ENCODE results near the gene SSRP1.
A peak's percentile ranks its signal among the peaks of the same experiment; 100 is the strongest.
"Not testable (repeated sequence)": the region's sequence is repeated elsewhere in the genome, so short reads cannot be mapped to it uniquely, and the experiment has no call there.

Gene SSRP1

GRCh38 chr11:57344826-57345225 lies 9.1 kb upstream of the SSRP1 start:
- DNase-seq (ENCODE audit: low read depth, low spot score), result no peak
- Histone ChIP-seq H3K36me3 (ENCODE audit: insufficient read depth, low read length) (no peaks in the 10 kb centered on the region), H3K9me3 (ENCODE audit: low read depth, low read length) (no peaks in the 10 kb centered on the region), H3K4me3 (no peak overlapping the region), H3K9ac (ENCODE audit: insufficient read length) (no peak overlapping the region), H3K27ac (no peak overlapping the region)
- TF ChIP-seq EZH2 (IDR thresholded peaks at IDR 0.05) (no peak), POLR2AphosphoS5 (IDR thresholded peaks at IDR 0.05; ENCODE audit: borderline replicate concordance, low read depth, low read length) (no peak), FOXP2 (optimal IDR thresholded peaks at IDR 0.05; ENCODE audit: control extremely low read depth, extremely low read length, insufficient read depth) (no peak)

DNA sequence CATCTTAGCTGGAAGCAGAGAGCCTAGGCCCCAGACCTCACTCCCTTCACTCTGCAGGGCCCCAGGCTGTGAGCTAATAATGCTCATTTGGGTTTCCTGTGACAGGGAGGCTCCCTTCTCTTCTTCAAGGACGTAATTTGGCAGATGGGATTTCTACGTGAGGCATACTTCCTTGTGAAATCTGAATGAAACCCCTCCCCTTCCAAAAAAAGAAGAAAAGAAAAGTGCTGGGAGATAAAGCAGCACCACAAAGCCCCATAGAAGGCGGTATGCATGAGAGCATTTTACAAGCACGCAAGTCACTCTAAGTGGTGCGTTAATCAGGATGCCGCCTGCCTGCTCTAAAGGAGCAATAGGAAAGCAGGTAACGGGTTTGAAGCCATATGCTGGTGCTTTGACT lies 8.1 kb upstream of the SSRP1 start:
- no peaks in the 10 kb centered on the region for H3K9me3 ChIP-seq (ENCODE audit: low read depth, low read length)
- peak overlapping the region; percentile 52 for H3K27ac ChIP-seq
- TF ChIP-seq POLR2AphosphoS5 (IDR thresholded peaks at IDR 0.05; ENCODE audit: borderline replicate concordance, low read depth, low read length), result no peak; the same call in 1 of the 2 replicates
- no peak for TF ChIP-seq EZH2 (IDR thresholded peaks at IDR 0.05)
- TF ChIP-seq FOXP2 (optimal IDR thresholded peaks at IDR 0.05; ENCODE audit: control extremely low read depth, extremely low read length, insufficient read depth), result no peak
- H3K9ac ChIP-seq (ENCODE audit: insufficient read length), result peak overlapping the region; percentile 9
- H3K36me3 ChIP-seq (ENCODE audit: insufficient read depth, low read length), result no peaks in the 10 kb centered on the region
- H3K4me3 ChIP-seq, result peak overlapping the region; percentile 10; the same call in 1 of the 2 replicates
- DNase-seq (ENCODE audit: low read depth, low spot score), result peak; percentile 53

- Histone ChIP-seq H3K36me3 (ENCODE audit: insufficient read depth, low read length) (no peaks in the 10 kb centered on the region), H3K9ac (ENCODE audit: insufficient read length) (no peak overlapping the region), H3K9me3 (ENCODE audit: low read depth, low read length) (no peaks in the 10 kb centered on the region), H3K27ac (no peak overlapping the region), H3K4me3 (no peak overlapping the region)
- DNase-seq (ENCODE audit: low read depth, low spot score), result no peak
- TF ChIP-seq EZH2 (IDR thresholded peaks at IDR 0.05), result no peak
- no peak for TF ChIP-seq FOXP2 (optimal IDR thresholded peaks at IDR 0.05; ENCODE audit: control extremely low read depth, extremely low read length, insufficient read depth)
- no peak for TF ChIP-seq POLR2AphosphoS5 (IDR thresholded peaks at IDR 0.05; ENCODE audit: borderline replicate concordance, low read depth, low read length)
Measured at GRCh38 chr11:57342702-57343101, 7.0 kb upstream of the SSRP1 start.

DNA sequence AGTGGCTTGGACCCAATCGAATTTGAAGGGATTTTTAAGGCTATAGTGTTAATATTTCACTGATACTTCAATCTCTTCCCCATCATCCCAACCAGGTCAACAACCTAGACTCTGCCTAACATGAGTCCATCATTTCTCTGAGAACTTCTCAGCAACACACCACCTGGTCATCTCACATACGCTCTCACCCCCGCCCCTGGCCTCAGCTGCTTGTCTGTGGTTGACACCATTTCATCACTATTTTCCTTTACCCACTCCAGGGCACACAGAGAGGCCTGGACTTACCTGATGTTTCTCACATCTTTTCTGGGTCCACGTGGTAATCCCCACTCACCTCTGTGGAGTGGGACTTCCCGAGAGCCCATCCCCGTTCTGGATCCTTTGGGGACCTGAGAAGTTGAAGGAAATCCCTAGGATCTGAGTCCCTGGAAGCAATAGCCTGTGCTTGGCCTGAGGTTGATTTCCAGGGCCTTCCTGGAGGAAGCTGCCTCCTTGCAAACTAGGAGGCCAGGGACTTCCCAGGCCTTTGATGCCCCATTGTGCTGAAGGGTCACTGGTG lies 5.6 kb upstream of the SSRP1 start:
- H3K9me3 ChIP-seq (ENCODE audit: low read depth, low read length), result no peaks in the 10 kb centered on the region
- H3K36me3 ChIP-seq (ENCODE audit: insufficient read depth, low read length), result no peaks in the 10 kb centered on the region
- H3K4me3 ChIP-seq, result no peak overlapping the region
- DNase-seq (ENCODE audit: low read depth, low spot score), result no peak
- TF ChIP-seq EZH2 (IDR thresholded peaks at IDR 0.05) (no peak), POLR2AphosphoS5 (IDR thresholded peaks at IDR 0.05; ENCODE audit: borderline replicate concordance, low read depth, low read length) (no peak), FOXP2 (optimal IDR thresholded peaks at IDR 0.05; ENCODE audit: control extremely low read depth, extremely low read length, insufficient read depth) (no peak)
- H3K9ac ChIP-seq (ENCODE audit: insufficient read length), result no peak overlapping the region
- H3K27ac ChIP-seq, result no peak overlapping the region

DNA sequence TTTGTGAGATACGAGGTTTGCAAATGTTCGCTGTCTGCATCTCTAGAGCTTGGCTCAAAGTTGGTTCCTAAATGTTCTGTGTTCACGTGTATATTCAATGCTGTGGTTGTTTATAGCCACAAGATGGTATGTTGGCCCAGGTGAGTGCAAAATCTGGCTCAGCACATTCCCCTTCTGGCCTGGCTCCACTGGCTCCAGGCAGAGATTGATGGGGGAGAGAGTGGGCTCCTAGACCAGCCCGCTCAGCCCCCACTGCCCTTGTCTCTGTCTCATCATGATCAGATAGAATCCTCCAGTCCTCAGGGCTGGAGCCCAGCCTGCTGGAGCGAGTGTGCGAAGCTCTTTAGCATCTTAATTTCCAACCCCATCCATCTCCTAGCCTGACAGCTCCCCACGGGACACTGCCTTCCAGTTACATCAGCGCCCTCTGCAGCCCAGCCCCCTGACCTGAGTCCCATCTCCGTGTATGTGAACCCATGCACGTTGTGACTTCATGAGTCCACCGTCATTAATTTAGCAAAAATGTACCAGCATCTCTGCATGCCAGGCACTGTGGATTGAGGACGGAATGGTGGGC lies 4.4 kb upstream of the SSRP1 start:
- Histone ChIP-seq H3K36me3 (ENCODE audit: insufficient read depth, low read length) (no peaks in the 10 kb centered on the region), H3K9ac (ENCODE audit: insufficient read length) (no peak overlapping the region), H3K9me3 (ENCODE audit: low read depth, low read length) (no peaks in the 10 kb centered on the region), H3K4me3 (no peak overlapping the region), H3K27ac (no peak overlapping the region)
- TF ChIP-seq POLR2AphosphoS5 (IDR thresholded peaks at IDR 0.05; ENCODE audit: borderline replicate concordance, low read depth, low read length) (no peak), EZH2 (IDR thresholded peaks at IDR 0.05) (no peak), FOXP2 (optimal IDR thresholded peaks at IDR 0.05; ENCODE audit: control extremely low read depth, extremely low read length, insufficient read depth) (no peak)
- DNase-seq (ENCODE audit: low read depth, low spot score), result no peak

- H3K4me3 ChIP-seq, result no peak overlapping the region
- H3K27ac ChIP-seq, result no peak overlapping the region
- no peaks in the 10 kb centered on the region for H3K9me3 ChIP-seq (ENCODE audit: low read depth, low read length)
- no peak overlapping the region for H3K9ac ChIP-seq (ENCODE audit: insufficient read length)
- TF ChIP-seq FOXP2 (optimal IDR thresholded peaks at IDR 0.05; ENCODE audit: control extremely low read depth, extremely low read length, insufficient read depth) (no peak), POLR2AphosphoS5 (IDR thresholded peaks at IDR 0.05; ENCODE audit: borderline replicate concordance, low read depth, low read length) (no peak), EZH2 (IDR thresholded peaks at IDR 0.05) (no peak)
- no peak for DNase-seq (ENCODE audit: low read depth, low spot score)
- H3K36me3 ChIP-seq (ENCODE audit: insufficient read depth, low read length), result peaks cover 4% of the 10 kb centered on the region
Measured at GRCh38 chr11:57339328-57339727, 3.6 kb upstream of the SSRP1 start.

DNA sequence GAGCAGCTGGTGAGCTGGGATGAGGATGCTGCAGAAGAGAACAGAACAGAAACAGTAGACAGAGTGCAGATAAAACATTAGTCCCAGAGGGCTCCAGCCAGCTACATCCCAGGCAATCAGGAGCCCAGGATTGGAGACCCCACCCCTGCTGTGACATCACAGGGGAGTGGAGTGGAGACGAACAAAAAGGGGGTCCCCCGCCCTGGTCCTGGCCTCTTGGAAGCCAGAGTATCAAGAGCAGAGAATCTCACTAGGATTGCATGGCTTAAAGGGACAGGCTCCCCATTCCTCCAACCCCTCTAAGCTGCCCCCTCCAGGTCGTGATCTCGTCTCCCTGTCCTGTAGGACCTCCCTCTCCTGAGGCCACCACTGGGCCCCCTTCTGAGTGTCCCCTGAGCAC lies 2.5 kb upstream of the SSRP1 start, which contains the start of gene P2RX3:
Gene P2RX3 (plus strand): TSS at position 211 of the 400 bp plus-strand sequence. CDS start 199 bp downstream, outside the sequence.
- Histone ChIP-seq H3K4me3 (no peak within 1 kb of the TSS), H3K9me3 (ENCODE audit: low read depth, low read length) (no peaks in the 10 kb centered on the region), H3K9ac (ENCODE audit: insufficient read length) (no peak within 1 kb of the TSS), H3K36me3 (ENCODE audit: insufficient read depth, low read length) (peaks cover 16% of the 10 kb centered on the region), H3K27ac (no peak within 1 kb of the TSS)
- DNase-seq (ENCODE audit: low read depth, low spot score), result no peak
- TF ChIP-seq EZH2 (IDR thresholded peaks at IDR 0.05), result no peak

DNA sequence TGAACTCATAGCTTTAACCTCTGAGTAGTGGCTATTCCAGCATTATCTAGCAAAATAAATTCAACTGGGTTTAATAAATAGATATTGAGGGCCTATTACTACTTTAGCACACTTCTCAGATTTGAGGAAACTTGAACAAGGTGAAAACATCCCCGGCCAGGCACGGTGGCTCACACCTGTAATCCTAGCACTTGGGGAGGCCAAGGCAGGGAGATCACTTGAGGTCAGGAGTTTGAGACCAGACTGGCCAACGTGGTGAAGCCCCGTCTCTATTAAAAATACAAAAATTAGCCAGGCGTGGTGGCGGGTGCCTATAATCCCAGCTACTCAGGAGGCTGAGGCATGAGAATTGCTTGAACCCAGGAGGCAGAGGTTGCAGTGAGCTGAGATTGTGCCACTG lies 1.2 kb upstream of the SSRP1 start:
- not testable (repeated sequence) for DNase-seq (ENCODE audit: low read depth, low spot score); H3K9me3 ChIP-seq (ENCODE audit: low read depth, low read length); H3K27ac ChIP-seq; H3K4me3 ChIP-seq
- peak overlapping the region; percentile 96 for H3K9ac ChIP-seq (ENCODE audit: insufficient read length)
- H3K36me3 ChIP-seq (ENCODE audit: insufficient read depth, low read length), result peaks cover 29% of the 10 kb centered on the region

DNA sequence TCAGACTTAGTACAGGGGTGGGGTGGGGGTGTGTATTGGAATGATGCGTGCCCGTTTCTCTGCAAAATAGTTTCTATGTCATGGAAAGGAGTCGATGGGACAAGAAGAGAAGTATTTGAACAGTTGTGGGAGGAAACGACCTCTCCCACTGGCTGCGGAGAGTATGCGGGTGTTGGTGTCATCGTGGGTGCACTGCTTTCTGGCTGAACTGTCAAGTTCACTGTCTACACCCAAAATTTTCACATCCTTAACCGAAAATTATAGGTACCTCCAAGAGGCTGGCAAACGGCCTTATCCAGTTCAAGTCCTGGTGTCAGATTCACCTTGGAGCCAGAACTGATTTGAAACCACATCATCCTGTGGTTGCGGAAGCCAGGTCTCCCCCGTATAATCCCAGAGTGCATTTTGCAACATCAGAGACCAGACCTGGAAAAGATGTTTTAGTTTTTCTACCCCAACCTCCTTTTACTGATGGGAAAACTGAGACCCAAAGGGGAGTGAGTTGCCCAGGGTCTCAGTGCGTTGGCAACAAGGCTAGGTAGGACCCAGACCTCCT lies 497 bp upstream of the SSRP1 start:
- Histone ChIP-seq H3K9me3 (ENCODE audit: low read depth, low read length) (no peaks in the 10 kb centered on the region), H3K9ac (ENCODE audit: insufficient read length) (peak overlapping the region; percentile 96), H3K4me3 (peak overlapping the region; percentile 78), H3K27ac (peak overlapping the region; percentile 60; the same call in 1 of the 2 replicates), H3K36me3 (ENCODE audit: insufficient read depth, low read length) (peaks cover 36% of the 10 kb centered on the region)
- TF ChIP-seq FOXP2 (optimal IDR thresholded peaks at IDR 0.05; ENCODE audit: control extremely low read depth, extremely low read length, insufficient read depth) (no peak), POLR2AphosphoS5 (IDR thresholded peaks at IDR 0.05; ENCODE audit: borderline replicate concordance, low read depth, low read length) (no peak), EZH2 (IDR thresholded peaks at IDR 0.05) (no peak)
- DNase-seq (ENCODE audit: low read depth, low spot score), result no peak

Data from SK-N-MC (cell line).